Measurements from ENCODE around the gene SDCBP2. TPM values are rescaled to one million over a fixed set of nuclear protein-coding genes. Genes with fewer than 3 reads are reported as not detected.

Gene SDCBP2
- total RNA-seq, 2 donors from 2014 or later = 3.1 to 5.4 TPM

DNA sequence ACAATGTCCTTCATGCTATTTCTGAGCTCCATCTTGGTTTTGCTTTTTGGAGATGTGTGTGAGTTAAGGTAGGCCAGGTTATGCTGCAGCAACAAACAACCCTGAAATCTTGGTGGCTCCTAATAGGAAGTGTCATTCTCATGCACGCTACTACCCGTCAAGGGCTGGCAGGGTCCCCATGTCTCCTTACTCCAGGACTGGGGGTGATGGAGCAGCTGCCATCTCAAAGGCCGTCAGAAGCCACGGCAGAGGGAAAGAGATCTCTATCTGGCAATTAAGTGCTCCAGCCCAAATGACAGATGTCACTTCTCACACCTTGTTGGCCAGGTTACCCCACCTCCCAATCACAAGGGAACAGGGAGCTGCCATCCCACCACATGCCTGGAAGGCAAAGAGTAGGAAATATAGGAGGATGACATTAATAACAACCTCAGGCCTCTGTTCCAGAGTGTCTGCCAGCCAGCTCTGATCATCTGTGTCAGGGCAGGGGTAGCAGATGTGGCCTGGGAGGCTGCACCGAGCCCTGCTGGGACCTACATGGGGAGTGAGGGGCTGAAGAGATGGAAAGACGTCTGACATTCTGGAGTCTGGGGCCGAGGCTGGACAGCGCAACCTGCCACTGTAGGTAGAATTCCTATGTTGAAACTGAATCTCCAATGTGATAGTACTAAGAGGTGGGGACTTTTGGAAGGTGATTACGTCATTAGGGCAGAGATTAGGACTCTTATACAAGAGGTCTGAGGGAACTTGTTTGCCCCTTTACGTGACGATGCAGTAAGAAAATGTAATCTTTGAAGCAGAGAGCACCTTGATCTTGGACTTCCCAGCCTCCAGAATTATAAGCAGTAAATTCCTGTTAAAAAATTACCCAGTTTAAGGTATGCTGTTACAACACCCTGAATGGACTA is 4.8 kb upstream of the SDCBP2 start:
- peak; percentile 30 for DNase-seq (ENCODE audit: low spot score)

DNA sequence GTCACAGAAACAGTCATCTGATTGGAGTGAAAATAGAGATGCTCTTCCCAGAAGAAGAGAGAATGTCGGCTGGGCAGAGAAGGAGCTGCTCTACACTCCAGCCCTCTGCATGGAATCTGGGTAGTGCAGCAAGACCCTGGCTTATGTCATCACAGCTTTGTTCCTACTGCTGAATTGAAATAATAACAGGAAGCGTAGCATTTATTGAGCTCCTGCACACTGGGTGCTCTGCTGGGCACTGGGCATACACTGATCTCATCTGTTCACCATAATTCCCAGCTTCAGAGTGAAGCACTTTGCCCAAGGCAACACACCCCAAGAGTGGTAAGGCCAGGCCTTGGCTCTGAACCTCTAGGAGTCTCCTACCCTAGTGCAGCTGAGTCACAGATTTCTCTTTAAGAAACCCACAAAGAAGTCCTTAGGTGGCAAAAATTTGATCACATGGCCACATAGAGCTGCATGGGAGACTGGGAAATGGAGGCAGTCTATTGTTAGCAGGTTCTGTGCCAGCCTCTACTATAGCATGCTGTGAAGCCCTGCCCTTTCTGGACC is 3.9 kb upstream of the SDCBP2 start:
- intact Hi-C loops (cut with DNase I) = no loop called here
- DNase-seq (ENCODE audit: low spot score) = peak; percentile 12

More for the DNA sequence above, 4.8 kb upstream of the SDCBP2 start:
- intact Hi-C loops (cut with DNase I) = no loop called here

DNA sequence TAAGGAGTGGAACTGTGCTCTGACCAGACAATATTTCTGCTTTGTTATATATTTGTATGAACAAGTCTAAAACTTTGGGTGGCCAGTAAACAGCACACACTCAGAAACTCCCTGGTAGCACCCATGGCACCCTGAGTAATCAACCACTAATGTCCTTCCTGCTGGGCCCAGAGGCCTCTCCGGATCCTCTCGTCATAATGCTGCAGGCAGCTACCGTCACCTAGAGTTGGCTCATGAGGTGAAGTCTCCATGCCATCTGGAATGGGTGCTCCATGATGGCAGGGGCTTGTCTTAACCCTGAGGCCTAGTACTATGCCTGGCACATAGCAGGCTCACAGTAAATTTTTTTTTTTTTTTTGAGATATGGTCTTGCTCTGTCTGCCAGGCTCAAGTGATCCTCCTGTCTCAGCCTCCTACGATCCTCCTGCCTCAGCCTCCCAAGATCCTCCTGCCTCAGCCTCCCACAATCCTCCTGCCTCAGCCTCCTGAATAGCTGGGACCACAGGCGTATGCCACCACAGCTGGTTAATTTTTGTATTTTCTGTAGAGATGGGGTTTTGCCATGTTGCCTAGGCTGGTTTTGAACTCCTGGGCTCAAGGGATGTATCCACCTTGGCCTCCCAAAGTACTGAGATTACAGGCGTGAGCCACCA is 3.0 kb upstream of the SDCBP2 start:
- peak; percentile 26 for DNase-seq (ENCODE audit: low spot score)
- intact Hi-C loops (cut with DNase I) = no loop called here

DNA sequence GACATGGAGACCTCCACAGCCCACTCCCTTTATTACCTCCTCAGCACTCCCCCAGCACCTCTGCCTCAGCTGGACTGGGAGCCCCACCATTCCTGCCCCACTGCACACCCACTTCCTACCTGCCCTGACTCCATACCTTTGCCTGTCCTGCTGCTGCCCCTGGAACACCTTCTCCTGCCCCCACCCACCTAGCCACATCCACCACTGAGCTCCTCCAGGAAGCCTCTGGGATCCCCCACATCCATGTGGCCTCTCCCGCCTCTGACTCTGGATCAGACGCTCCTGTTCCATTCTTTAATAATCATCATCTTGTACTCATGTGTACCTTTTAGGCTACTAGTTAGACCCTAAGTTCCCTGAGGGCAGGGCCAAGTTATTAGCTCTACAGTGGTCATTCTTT is 2.2 kb upstream of the SDCBP2 start:
- intact Hi-C loops (cut with DNase I) = no loop called here
- DNase-seq (ENCODE audit: low spot score) = peak; percentile 50

DNA sequence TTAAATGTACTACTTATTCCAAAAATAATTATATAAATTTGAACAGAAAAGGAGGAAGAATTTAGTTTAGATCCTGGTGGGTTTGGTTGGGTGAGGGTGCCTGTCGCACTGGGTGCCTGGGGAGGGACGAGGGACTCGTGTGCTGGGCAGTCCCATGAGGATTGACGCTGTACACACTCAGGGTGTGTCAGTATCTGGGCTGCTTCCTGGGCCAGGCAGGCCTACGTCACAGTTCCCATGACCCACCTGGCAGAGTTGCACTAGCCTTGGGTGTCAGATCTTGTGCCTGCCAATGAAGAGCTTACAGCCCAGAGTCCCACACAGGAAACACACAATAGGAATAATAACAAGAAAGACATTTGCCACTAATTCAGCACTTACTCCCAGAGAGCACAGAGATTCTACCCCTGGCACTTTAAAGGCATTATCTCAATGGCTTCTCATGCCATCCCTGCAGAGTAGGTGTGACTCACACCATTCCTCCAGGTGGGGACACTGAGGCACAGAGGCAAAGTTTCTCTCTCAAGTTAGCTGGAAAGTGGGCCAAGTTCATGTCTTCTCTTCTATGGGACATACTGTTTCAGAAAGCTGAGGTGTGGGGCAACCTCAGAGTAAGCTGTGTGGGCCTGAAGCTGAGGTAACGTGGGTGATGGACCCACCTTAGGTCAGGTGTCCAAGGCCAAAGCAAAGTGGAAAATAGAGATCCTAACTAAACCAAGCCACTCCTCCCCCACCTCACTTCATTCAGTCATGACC is 1.3 kb upstream of the SDCBP2 start:
- peak; percentile 87 for DNase-seq (ENCODE audit: low spot score)
- intact Hi-C loops (cut with DNase I) = no loop called here

DNA sequence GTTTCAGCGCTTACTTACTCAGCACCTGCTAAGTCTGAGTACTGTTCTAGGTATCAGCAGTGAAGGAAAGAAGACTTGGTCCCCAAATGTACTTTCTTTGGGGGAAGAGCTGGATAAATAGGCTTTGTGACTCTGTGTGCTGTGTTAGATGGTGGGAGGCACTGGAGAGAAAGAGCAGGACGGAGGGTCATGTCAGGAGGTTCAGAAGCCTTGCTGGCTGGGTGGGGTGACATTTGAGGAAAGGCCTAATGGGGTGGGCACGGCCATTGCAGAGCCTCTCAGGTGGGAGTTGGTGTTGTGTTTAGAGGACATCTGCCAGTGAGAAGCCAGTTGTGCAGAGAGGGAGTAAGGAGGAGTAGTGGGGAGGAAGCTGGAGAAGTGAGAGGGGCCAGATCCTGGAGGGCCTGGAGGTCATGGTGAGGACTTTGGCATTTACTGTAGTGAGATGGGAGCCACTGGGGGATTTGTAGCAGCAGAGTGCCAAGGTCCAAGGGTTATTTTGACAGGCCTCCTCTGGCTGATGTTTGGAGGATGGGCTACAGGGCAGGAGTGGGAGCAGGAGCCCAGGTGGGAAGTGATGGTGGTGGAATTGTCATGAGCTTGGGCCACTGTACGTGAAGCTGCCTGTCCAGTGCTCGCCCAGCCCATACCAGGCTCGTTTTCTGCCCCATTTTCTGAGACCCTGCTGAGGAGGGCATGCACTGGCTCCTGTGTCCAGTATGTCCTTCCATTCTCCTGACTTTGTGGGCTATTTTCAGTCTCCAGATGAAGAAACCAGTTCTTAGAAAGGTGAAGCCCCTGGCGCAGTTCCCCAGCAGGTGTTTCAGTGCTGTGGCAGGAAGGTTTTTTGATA is 886 bp downstream of the SDCBP2 start:
- peak; percentile 43 for DNase-seq (ENCODE audit: low spot score)
- intact Hi-C loops (cut with DNase I) = loop anchor here in 1 of 2 donors (5.0 kb wide), 1 partner anchor 64 kb away; the partner anchor contains the start of gene FKBP1A

DNA sequence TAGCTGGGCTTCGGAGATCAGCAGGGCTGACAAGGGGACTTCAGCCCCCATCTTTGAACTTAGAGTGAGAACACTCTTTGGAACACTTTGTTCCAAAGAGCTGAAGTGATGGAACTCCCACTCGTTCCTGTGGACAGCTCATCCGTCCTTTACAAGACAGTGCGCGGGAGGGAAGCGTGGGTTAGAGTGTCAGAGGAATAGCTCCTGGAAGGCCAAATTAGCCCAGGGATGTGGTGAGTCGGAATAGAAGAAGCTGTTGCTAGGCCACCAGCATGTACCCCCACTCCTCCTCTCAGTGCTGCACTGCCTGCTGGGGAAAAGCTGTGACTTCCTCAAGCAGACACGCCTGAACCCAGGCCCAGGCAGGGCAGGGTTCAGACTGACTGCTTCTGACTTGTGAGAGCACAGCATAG is 1.7 kb downstream of the SDCBP2 start:
- intact Hi-C loops (cut with DNase I) = loop anchor here in 1 of 2 donors (5.0 kb wide), 1 partner anchor 65 kb away; the partner anchor contains the start of gene FKBP1A
- DNase-seq (ENCODE audit: low spot score) = peak; percentile 85

DNA sequence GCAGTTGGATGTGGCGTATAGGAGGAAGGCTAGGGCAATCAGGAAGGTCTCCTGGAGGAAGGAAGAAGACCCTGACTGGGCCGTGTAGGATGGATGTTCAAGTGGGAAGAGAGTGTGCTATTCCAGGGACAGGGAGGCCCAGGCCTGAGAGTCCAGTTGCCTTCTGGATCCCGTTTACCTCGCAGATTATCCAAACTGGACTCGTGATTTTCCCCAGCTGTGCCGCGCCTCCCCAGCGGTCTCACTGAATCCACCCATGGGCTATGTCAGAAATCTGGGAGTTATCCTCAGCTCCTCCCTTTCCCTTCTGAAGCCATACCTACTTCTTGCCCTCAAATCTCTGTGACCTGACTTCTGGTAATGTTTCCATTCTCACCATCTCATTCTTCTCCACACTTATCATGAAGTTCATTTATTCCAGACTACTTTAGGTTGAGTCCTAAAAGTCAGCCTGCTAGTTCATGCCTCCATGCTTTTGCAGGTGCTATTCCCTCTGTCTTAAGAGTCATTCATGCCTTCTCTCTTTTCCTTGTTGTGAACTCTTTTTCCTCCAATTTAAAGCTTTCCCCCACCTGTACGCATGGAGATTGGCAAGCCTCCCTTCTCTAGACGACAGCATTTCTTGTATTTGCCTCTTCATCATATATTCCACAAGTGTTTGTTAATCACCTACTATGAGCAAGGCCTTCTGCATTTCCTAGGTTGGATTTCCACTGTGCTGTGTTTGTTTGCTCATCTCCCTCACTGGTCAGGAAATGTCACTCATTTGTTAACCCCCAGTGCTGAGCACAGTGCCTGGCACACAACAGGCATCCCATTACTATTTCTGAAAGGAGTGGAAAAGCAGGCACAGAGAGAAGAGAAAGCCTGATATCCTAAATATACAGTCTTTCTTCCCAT is 2.7 kb downstream of the SDCBP2 start:
- intact Hi-C loops (cut with DNase I) = loop anchor here in 1 of 2 donors (5.0 kb wide), 1 partner anchor 66 kb away; the partner anchor contains the start of gene FKBP1A
- peak; percentile 67 for DNase-seq (ENCODE audit: low spot score)

DNA sequence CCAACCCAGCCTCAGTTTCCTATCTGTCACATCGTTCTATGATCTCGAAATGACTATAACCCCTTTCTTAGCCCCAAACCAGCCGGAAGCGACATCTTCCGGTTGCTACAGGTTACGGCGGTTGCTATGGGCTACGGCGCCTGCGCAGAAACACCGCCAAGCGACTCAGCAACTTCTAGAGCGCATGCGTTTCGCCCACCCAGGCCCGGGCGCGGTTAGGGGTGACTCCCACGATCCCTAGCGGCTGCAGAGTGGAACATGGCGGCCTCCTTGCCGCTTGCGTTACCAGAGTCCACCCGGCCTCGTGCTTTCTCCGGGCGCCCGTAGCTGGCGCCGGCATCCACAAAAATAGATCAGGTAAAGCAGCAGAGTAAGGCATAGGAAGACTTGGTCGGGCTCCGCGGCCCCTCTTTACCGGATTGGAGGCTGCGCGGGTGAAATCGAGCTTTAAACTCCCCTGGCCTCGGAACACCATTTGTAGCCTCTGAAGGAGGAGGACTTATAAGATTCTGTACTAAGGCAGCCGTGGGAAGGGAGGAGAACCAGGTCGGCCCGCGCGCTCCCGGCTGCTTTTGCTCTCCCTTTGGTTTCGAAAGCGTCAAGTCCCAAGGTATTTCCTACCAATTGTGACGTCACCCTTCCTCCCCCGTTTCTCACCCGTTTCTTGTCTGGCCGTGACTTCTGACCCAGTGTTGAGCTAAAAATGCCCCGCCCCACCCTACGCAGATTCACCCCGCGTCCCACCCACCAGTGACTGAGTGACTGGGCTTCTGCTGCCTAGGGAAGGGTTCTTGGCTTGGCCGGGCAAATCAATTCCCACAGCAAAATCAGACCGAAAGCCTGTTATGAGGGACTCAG is 3.5 kb downstream of the SDCBP2 start:
- intact Hi-C loops (cut with DNase I) = loop anchor here in 1 of 2 donors (5.0 kb wide), 1 partner anchor 67 kb away; the partner anchor contains the start of gene FKBP1A
- DNase-seq (ENCODE audit: low spot score) = peak; percentile 100

DNA sequence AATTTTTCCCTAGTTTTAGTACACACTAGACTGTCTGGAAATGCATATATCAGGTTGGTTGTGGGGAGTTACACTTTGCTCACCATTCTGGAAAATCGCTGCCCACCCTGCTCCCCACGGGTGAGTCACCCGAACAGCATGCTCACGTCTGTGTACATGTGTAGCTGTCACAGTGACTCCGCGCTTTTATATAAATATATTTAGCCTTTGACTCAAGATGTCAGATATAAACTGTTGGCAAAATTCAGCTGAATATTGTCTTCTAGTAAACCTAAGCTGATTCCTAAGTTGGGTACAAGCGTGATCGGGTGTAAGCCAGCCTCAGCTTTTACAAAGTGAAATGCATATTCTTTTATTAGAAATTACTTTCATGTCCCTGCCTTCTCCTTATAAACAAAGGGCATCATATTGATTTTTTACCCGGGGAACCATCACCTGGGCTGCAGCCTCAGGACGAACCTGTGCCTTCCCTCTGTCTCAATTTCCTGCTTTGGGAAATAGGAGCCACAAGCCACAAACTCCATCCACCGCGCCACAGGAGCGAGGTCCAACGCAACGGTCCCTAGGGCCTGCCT is 4.3 kb downstream of the SDCBP2 start:
- peak; percentile 81 for DNase-seq (ENCODE audit: low spot score)
- intact Hi-C loops (cut with DNase I) = loop anchor here in 1 of 2 donors (5.0 kb wide), 1 partner anchor 68 kb away; the partner anchor contains the start of gene FKBP1A

DNA sequence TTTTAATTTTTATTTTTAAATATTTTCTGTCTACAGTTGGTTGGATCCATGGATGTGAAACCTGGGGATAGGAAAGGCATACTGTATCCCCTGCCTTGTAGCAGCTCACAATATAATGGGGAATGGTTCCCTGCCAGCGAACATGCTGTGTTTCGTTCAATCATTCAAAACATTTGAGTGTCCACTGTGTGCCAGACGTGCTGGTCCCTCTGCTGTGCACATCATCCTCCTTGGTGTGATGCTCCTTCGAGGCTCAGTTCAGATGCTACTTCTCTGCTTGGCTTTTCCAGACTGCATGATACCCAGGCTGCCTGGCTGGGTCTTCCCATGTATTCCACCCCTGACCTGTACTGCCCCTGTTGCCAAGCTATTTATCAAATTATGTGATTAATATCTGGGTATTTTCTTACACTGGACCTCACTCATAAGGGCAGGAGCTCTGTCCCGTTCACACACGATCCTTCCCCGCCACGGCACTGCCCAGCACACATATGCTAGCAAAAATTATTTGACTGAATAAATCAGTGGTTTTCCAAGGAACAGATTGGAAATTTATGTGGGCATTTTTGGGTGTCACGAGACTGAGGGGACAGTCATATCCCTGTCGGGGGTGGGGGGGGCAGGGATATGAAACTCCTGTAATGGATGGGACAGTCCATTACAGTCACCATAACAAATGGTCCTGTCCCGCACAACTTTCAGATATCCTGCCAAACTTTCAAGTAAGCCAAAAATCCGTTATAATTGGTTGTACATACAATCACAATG is 4.9 kb downstream of the SDCBP2 start:
- peak; percentile 59 for DNase-seq (ENCODE audit: low spot score)
- intact Hi-C loops (cut with DNase I) = no loop called here

DNA sequence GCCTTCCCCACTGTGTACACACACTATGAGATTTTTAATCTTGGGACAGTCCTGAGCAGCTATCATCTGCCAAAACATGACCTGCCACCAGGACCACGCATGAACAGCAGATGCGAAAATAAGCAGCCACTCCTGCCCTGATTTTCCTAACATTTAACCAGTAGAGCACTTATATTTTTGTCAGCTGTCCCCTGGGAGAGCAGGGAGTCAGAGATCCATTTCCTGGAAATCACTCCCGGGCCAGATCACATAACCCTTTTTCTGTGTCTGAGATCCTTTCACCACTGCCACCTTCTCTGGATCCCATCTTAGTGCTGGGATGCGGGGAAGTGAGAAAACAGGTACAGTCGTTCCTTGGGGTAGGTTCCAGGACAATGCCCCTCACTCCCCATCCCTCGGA is 5.7 kb downstream of the SDCBP2 start:
- intact Hi-C loops (cut with DNase I) = no loop called here
- peak; percentile 23 for DNase-seq (ENCODE audit: low spot score)

DNA sequence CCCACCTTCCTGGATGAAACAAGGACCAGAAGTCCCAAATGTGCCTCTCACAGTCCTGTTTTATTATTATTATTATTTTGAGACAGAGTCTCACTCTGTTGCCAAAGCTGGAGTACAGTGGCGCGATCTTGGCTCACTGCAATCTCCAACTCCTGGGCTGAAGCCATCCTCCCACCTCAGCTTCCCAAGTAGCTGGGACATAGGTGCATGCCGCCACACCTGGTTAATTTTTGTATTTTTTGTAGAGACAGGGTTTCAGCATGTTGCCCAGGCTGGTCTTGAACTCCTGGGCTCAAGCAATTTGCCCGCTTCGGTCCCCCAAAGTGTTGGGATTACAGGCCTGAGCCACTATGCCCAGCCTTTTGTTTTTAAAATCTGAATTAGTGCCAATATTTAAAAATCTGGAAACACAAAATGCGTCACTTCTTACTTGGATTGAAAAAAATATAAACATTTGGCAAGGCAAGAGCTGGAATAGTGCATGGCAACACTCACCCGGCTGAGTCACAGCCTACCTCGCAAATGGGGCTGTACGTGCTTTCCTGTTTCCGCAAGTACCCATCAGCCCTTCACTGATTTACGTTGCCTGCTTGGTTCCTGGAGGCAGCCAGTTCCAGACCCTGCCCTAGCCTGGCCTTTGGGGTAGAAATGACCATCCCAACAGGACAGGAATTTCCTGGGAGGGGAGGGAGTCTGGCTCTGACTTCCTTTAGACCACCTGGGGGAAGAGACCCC is 6.3 kb downstream of the SDCBP2 start:
- peak; percentile 85 for DNase-seq (ENCODE audit: low spot score)
- intact Hi-C loops (cut with DNase I) = no loop called here

DNA sequence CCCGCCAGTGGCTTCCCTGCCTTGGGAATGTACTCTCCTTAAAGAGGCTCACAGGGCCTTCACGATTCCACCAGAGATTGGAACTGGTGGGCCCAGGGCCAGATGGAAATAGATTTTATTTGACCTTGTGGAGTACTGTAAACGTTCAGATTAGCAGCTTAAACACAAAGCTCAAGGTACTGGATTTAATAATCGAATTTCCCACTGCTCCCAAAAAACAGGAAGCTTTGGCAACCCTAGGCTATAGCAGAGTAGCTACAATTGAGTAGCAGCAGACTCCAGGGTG is 7.3 kb downstream of the SDCBP2 start:
- intact Hi-C loops (cut with DNase I) = no loop called here
- no peak for DNase-seq (ENCODE audit: low spot score)
